Prostate gland (tissue), 2 donors: ENCODE results near the gene SV2C.

Source experiments
- POLR2A ChIP-seq: fragments of 450-650 bp; IDR thresholded peaks from one replicate; pipeline ENCODE4 v1.6.1; 2016; ENCODE audit warnings: antibody characterized with exemption, mild to moderate bottlenecking
- TF ChIP-seq, protein P1 (sequence below), 4 experiments: fragments of 200-600 bp in 2 of 4; fragments of 450-650 bp in 2 of 4; sonication (generic) in 2 of 4; IDR thresholded peaks; 1 replicate in 3 of 4; 2 replicates in 1 of 4; pipeline ENCODE4 v1.5.1; 2016 to 2019; ENCODE audit warnings: antibody characterized with exemption in 4 of 4, mild to moderate bottlenecking in 2 of 4, moderate library complexity in 2 of 4

GRCh38 chr5:76376866-76377230 lies 293.7 kb downstream of the SV2C start:
- no peak for TF ChIP-seq POLR2A
- TF ChIP-seq, protein P1, sequence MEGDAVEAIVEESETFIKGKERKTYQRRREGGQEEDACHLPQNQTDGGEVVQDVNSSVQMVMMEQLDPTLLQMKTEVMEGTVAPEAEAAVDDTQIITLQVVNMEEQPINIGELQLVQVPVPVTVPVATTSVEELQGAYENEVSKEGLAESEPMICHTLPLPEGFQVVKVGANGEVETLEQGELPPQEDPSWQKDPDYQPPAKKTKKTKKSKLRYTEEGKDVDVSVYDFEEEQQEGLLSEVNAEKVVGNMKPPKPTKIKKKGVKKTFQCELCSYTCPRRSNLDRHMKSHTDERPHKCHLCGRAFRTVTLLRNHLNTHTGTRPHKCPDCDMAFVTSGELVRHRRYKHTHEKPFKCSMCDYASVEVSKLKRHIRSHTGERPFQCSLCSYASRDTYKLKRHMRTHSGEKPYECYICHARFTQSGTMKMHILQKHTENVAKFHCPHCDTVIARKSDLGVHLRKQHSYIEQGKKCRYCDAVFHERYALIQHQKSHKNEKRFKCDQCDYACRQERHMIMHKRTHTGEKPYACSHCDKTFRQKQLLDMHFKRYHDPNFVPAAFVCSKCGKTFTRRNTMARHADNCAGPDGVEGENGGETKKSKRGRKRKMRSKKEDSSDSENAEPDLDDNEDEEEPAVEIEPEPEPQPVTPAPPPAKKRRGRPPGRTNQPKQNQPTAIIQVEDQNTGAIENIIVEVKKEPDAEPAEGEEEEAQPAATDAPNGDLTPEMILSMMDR (IDR thresholded peaks at IDR 0.05): no peak
